Ovary (tissue), 9 donors: ENCODE measurements around the gene UPF3A. TPM values are rescaled to one million over a fixed set of nuclear protein-coding genes. Genes with fewer than 3 reads are reported as not detected.
"Not testable (repeated sequence)": the region's sequence is repeated elsewhere in the genome, so short reads cannot be mapped to it uniquely, and the experiment has no call there.

ENCODE experiments used
- DNase-seq, 5 donors: peaks; one replicate each; pipeline ENCODE4 v3.0.0-alpha.2; 2019 to 2020
- H3K27ac ChIP-seq, 2 donors: fragments of 200-600 bp; one replicate each; pipeline versions ENCODE4 v1.5.1 to v1.8.0; 2019 to 2022
- H3K27me3 ChIP-seq: fragments of 200-600 bp; one replicate; pipeline ENCODE4 v1.8.0; 2022
- H3K36me3 ChIP-seq: fragments of 200-600 bp; sonication (generic); one replicate; pipeline ENCODE4 v1.5.1; 2019
- H3K4me1 ChIP-seq: one replicate; pipeline ENCODE4 v1.8.1; 2013; ENCODE audit warnings: mild to moderate bottlenecking, moderate library complexity; ENCODE audit not compliant: insufficient read depth
- H3K4me3 ChIP-seq: fragments of 200-600 bp; sonication (generic); one replicate; pipeline ENCODE4 v1.5.1; 2017
- H3K9me3 ChIP-seq, 2 donors: fragments of 200-600 bp in 1 of 2; sonication (generic) in 1 of 2; one replicate each; pipeline versions ENCODE4 v1.5.1 to v1.8.1; 2013 to 2019; ENCODE audit warnings: mild to moderate bottlenecking in 1 of 2, moderate library complexity in 1 of 2
- EP300 ChIP-seq: sonication (generic); formaldehyde crosslinking; IDR thresholded peaks from one replicate; pipeline ENCODE4 v1.6.1; 2017; ENCODE audit warnings: antibody characterized with exemption
- POLR2A ChIP-seq: fragments of 450-650 bp; IDR thresholded peaks from one replicate; pipeline ENCODE4 v1.6.1; 2017; ENCODE audit warnings: antibody characterized with exemption, mild to moderate bottlenecking, moderate library complexity
- WGBS, 3 donors: extraction: QIAGEN DNeasy Blood & Tissue Kit in 1 of 3; methylation state at CpG; one replicate each; pipeline versions ENCODE4 v1.1.5 to v1.1.7; 2013 to 2017; 5-methylcytosine and 5-hydroxymethylcytosine counted together
- intact Hi-C, 4 donors: fragments of 100-400 bp; cut with DNase I; formaldehyde crosslinking; loops; one replicate each; pipeline versions ENCODE4 v1.11.0 to v1.15.1; 2022 to 2023
- polyA plus RNA-seq, 2 donors: library from polyadenylated mRNA; stranded (reverse); fragments of 200-250 nt in 1 of 2; fragments of 350-450 nt in 1 of 2; fragmentation: Illumina TruSeq in 1 of 2; extraction: RNeasy Lipid Tissue Mini Kit (QIAGEN cat#74804) in 1 of 2; gene quantifications; one replicate each; pipeline ENCODE4 v1.2.3, GENCODE V29; 2013 to 2014
- total RNA-seq, 7 donors: library from RNA; depleted of rRNA in 2 of 7; stranded (reverse); fragments of >200 nt in 2 of 7; fragmentation: NEBNext Ultra II Directional in 3 of 7; extraction: Animal tissue kit (Norgen Biotek cat#: 25700) in 3 of 7; gene quantifications; one replicate each; pipeline versions ENCODE4 v1.1.0 to v1.2.4, GENCODE V29; 2016 to 2023
- TF ChIP-seq, protein P1 (sequence below), 3 donors: fragments of 450-650 bp in 2 of 3; fragments of 200-600 bp in 1 of 3; IDR thresholded peaks; one replicate each; pipeline versions ENCODE4 v1.5.1 to v1.8.0; 2016 to 2022; ENCODE audit warnings: antibody characterized with exemption in 3 of 3, mild to moderate bottlenecking in 1 of 3
- donor health status: DM: no; HTN: no; CAD: no; lungs with moderate emphysema.
- donor health status: DM: no; HTN: no; CAD: no.
- donor health status: Bipolar disorder and iron deficiency.
- donor health status: DM: yes; HTN: yes; CAD: no.
- donor health status: DM: no; HTN: no; CAD: no.
- donor health status: DM: yes; HTN: yes; CAD: no.

UPF3A gene
- total and polyA plus RNA-seq, 9 donors = 29.2 to 54.8 (median 40.4) TPM

DNA sequence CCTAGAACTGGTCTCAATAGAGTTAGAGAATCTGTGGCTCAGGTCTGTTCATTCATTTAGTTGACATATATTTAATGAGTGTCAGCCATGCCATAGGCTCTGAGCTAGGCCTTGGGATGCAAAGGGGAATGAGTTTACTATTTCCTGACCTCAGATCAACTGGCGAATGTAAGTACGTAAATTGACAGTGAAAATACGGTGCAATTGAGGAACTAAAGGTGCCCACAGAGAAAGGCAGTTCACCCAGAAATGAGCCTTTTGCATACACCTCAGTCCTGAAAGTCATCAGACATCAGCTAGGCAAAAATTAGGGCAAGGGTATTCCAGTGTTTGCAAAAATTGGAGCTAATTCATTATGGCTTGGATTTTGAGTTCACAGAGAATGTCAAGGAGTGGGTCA is 20.6 kb upstream of the UPF3A start:
- no peaks in the 10 kb centered on the region for H3K9me3 ChIP-seq
- no peaks in the 10 kb centered on the region for H3K27me3 ChIP-seq
- intact Hi-C loops = no loop called here
- no peaks in the 10 kb centered on the region for H3K36me3 ChIP-seq
- TF ChIP-seq POLR2A (no peak), EP300 (no peak)
- TF ChIP-seq, protein P1, sequence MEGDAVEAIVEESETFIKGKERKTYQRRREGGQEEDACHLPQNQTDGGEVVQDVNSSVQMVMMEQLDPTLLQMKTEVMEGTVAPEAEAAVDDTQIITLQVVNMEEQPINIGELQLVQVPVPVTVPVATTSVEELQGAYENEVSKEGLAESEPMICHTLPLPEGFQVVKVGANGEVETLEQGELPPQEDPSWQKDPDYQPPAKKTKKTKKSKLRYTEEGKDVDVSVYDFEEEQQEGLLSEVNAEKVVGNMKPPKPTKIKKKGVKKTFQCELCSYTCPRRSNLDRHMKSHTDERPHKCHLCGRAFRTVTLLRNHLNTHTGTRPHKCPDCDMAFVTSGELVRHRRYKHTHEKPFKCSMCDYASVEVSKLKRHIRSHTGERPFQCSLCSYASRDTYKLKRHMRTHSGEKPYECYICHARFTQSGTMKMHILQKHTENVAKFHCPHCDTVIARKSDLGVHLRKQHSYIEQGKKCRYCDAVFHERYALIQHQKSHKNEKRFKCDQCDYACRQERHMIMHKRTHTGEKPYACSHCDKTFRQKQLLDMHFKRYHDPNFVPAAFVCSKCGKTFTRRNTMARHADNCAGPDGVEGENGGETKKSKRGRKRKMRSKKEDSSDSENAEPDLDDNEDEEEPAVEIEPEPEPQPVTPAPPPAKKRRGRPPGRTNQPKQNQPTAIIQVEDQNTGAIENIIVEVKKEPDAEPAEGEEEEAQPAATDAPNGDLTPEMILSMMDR (IDR thresholded peaks at IDR 0.05) = no peak
- no peak overlapping the region for H3K4me3 ChIP-seq
- H3K27ac ChIP-seq = no peak overlapping the region
- H3K4me1 ChIP-seq = no peaks in the 10 kb centered on the region
- 88 to 97% (median 94%) methylated on average over 3 of the region's 3 CpGs for WGBS, 3 donors
- DNase-seq = no peak

- 75 to 83% (median 79%) methylated on average over 3 of the region's 3 CpGs for WGBS, 3 donors
- no peaks in the 10 kb centered on the region for H3K36me3 ChIP-seq
Observed at GRCh38 chr13:114261328-114261965, 20.0 kb upstream of the UPF3A start.

GRCh38 chr13:114263578-114263977 is 17.8 kb upstream of the UPF3A start:
- Histone ChIP-seq H3K27me3 (no peaks in the 10 kb centered on the region), H3K9me3 (no peaks in the 10 kb centered on the region), H3K4me1 (no peaks in the 10 kb centered on the region), H3K36me3 (no peaks in the 10 kb centered on the region), H3K27ac (no peak overlapping the region), H3K4me3 (no peak overlapping the region)
- DNase-seq = no peak
- WGBS, 3 donors = 82 to 90% (median 84%) methylated on average over 5 of the region's 5 CpGs
- intact Hi-C loops = no loop called here
- TF ChIP-seq, protein P1 (IDR thresholded peaks at IDR 0.05) = no peak
- TF ChIP-seq POLR2A (no peak), EP300 (no peak)

More at GRCh38 chr13:114261328-114261965, 20.0 kb upstream of the UPF3A start:
- no peaks in the 10 kb centered on the region for H3K9me3 ChIP-seq
- DNase-seq = no peak
- intact Hi-C loops = no loop called here
- no peaks in the 10 kb centered on the region for H3K27me3 ChIP-seq
- TF ChIP-seq, protein P1 (IDR thresholded peaks at IDR 0.05) = no peak
- TF ChIP-seq POLR2A = no peak
- TF ChIP-seq EP300 = no peak
- H3K4me3 ChIP-seq = no peak overlapping the region
- H3K27ac ChIP-seq = no peak overlapping the region
- no peaks in the 10 kb centered on the region for H3K4me1 ChIP-seq

- H3K4me1 ChIP-seq, H3K36me3 ChIP-seq, H3K27me3 ChIP-seq, H3K27ac ChIP-seq, DNase-seq, H3K4me3 ChIP-seq, intact Hi-C loops, H3K9me3 ChIP-seq: not testable (repeated sequence)
- WGBS, 3 donors = 96 to 97% (median 96%) methylated on average over 13 of the region's 13 CpGs
Observed at GRCh38 chr13:114264313-114264712, 17.1 kb upstream of the UPF3A start.

- no peaks in the 10 kb centered on the region for H3K4me1 ChIP-seq
- no peak overlapping the region for H3K4me3 ChIP-seq
- TF ChIP-seq EP300 (no peak), POLR2A (no peak)
- TF ChIP-seq, protein P1 (IDR thresholded peaks at IDR 0.05) = no peak
- no peaks in the 10 kb centered on the region for H3K36me3 ChIP-seq
- intact Hi-C loops = no loop called here
- no peak overlapping the region for H3K27ac ChIP-seq
- H3K27me3 ChIP-seq = no peaks in the 10 kb centered on the region
- no peaks in the 10 kb centered on the region for H3K9me3 ChIP-seq
- DNase-seq = no peak
- 84 to 86% (median 85%) methylated on average over 8 of the region's 8 CpGs for WGBS, 3 donors
Observed at GRCh38 chr13:114264886-114265611, 16.4 kb upstream of the UPF3A start.
